CD4-positive, alpha-beta T cell treated with Interleukin-15 for 4 hours (primary cell): Measurements from ENCODE around the gene GMPR.

Experiments used
- DNase-seq: peaks from one replicate; pipeline ENCODE4 v3.0.0-alpha.2; 2020; ENCODE audit warnings: low spot score

GMPR gene

DNA sequence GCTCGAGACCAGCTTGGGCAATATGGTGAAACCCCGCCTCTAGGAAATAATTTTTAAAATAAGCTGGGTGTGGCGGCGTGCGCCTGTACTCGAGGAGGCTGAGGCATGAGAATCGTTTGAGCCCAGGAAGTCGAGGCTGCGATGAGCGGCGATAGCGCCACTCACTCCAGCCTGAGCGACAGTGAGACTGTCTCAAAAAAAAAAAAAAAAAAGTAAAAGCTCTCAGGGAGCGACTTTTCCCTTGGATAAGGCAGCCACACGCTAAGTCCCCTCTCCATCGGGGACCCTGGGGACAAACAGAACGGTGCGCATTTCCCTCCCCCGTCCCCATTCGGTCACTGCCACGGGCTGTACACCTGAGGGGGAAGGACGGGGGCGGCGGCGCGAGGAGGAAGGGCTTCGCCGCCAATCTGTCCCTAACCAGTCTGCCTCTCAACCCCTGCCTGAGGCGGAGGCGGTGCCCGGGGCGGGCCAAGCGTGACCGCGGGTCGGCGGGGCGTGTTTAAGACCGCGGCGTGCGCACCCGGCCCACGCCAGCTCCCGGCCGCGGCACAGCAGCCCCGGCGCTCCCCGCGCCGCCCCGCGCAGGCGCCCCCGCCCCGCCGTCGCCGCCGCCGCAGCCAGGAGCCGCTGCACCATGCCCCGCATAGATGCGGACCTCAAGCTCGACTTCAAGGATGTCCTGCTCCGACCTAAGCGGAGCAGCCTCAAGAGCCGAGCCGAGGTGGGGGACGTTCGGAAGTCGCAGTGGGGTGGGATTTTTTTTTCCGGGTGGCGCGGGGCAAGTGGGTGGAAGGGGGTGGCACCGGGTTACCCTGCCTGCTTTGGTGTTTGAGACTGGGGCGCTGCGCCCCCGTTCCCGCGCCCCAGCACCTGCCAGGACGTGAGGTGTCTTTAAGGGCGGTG is at the start of gene GMPR:
TSS of gene GMPR (plus strand) at position 531 of the 906 bp plus-strand sequence. CDS start at position 638, 107 bp downstream.
- DNase-seq = peak; percentile 60

DNA sequence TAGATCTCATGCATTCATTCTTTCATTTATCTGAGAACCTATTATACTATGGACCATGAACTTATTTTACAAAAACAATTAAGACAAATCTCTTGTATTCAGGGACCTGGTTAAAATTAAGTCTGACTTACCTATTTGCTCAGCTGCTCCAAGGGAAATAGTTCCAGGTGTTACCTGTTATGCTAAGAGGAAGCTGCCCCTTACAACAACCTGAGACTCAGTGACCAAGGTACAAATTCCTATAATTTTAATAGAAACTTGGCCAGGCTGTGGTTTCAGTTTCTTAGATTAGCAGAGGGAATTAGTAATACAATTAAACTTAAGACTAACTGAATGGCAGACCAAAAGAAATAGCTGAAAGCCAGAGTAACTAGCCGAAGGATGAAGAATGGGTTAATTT is 48.2 kb upstream of the GMPR start:
- DNase-seq = no peak

- DNase-seq = no peak
Observed at GRCh38 chr6:16196260-16196983, 42.0 kb upstream of the GMPR start.

- no peak for DNase-seq
Observed at GRCh38 chr6:16196984-16197546, 41.3 kb upstream of the GMPR start.

GRCh38 chr6:16198061-16198705 is 40.2 kb upstream of the GMPR start:
- DNase-seq = no peak

DNA sequence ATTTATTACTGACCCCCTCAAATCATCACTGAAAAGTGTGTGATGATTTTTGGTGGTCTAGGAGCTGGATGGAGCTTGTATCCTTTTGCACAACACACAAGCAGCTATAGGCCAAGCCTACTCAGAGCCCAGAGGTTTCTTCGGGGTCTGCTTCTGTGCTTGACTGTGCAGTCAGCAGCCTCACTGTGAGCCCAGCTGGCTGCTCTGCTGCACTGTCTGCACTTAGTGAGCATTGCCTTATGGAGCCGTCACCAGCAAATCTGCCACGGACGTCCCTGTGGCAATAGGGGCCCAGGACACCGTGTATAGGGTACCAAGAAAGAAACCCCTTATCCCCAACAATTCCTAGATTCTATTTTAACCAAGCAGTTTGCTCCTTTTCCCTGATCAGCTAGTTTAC is 38.6 kb upstream of the GMPR start:
- no peak for DNase-seq

DNA sequence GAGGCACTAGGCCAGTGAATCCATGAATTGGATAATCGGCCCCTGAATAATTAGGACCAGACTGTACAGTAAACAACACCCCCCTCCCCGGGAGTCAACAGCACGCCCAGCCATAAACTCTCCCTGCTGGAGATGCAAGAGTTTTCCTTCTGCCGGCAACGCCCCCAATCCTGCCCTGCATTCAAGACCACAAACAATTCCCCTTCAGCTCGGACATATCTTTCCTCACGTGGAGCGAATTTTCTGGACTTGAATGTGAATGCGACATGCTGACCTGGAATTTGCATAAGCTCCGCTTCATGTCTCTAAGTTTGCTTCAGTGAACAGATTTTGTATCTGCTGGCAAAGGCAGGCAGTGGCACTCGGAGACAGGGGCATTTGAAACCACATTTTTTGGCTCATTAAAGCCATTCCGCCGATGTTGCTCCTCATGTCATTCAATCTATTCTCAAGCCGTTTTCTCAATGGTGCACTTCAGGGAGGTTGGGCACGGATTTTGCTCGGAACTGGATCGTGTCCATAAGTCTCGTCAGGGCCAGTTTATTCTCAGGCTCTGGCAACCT is 38.0 kb upstream of the GMPR start:
- no peak for DNase-seq

GRCh38 chr6:16201706-16202105 is 36.7 kb upstream of the GMPR start:
- no peak for DNase-seq

GRCh38 chr6:16204653-16205376 is 33.6 kb upstream of the GMPR start:
- no peak for DNase-seq

GRCh38 chr6:16205377-16206144 is 32.8 kb upstream of the GMPR start:
- no peak for DNase-seq

DNA sequence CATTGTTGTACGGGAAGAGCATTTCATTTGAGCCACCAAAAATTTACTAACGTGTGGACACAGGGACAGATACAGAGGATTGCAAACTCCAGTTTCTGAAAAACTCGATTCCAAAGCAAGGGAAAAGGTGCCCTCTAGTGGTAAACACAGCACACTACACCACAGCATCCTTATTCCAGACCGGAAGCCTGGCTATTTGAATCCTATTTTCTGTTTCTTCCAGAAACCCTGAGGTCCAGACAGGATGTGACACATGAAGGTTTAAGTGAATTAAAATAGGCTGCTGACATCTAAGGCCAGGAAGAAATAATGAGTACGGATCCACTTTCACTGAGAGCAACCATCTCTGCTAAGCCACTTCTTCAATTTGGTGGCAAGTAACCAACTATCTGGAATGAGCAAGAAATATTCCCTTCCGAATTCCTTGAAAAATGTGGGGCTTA is 31.8 kb upstream of the GMPR start:
- peak; percentile 54 for DNase-seq

GRCh38 chr6:16208989-16209388 is 29.4 kb upstream of the GMPR start:
- no peak for DNase-seq

DNA sequence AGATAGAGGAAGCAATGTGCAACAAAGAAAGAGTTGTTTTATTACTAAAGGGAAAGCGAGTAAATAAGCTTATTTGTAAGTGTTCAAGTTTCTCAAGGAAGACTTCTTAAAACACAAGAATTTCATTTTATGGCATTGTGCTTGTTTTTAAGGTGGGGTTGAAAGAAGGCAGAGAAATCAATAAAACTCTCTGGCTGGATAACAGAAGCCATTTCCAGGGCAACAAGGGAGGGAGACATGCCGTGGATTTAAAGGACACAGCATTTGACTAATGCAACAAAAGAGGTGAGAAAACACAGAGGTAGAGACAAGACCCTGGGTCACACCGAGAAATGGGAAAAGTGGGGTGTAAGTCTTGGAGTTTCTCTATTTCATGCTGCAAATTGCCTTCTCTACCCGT is 28.8 kb upstream of the GMPR start:
- DNase-seq = no peak

DNA sequence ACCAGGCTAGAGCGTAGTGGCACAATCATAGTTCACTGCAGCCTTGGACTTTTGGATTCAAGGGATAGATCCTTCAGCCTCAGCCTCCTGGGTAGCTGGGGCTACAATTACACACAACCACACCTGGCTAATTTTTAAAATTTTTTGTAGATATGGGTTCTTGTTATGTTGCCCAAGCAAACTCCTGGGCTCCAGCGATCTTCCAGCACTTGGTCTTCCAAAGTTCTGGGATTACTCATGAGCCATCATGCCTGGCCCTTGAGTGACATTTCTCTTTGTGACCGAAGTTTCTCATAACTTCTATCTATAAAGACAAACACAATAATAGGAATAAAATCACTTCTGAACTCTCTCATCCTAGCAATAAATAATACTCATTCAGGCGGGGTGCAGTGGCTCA is 26.1 kb upstream of the GMPR start:
- no peak for DNase-seq

GRCh38 chr6:16216501-16217155 is 21.8 kb upstream of the GMPR start:
- no peak for DNase-seq

GRCh38 chr6:16217156-16217721 is 21.1 kb upstream of the GMPR start:
- no peak for DNase-seq

GRCh38 chr6:16222826-16223225 is 15.6 kb upstream of the GMPR start:
- no peak for DNase-seq

GRCh38 chr6:16223362-16223761 is 15.0 kb upstream of the GMPR start:
- no peak for DNase-seq

DNA sequence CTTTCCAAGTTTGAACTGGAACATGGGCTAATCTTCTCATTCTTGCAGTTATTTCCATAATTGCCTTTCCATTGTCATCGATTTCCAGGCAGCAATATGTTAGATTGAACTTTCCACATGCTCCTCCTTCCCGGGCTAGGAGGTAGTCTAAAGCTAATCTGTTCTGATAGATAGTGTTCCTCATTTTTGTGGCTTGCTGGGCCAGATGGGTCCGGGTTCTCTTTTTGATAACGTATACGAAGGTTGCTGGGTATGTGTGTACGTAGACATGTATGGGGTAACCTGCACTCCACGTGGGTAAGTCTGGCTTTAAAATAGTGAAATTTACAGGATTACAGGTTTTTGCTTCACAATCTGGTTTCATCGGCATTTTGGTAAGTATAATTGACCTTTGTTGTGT is 14.0 kb upstream of the GMPR start:
- no peak for DNase-seq
